ENCODE data around the gene NUPR1.

DNA sequence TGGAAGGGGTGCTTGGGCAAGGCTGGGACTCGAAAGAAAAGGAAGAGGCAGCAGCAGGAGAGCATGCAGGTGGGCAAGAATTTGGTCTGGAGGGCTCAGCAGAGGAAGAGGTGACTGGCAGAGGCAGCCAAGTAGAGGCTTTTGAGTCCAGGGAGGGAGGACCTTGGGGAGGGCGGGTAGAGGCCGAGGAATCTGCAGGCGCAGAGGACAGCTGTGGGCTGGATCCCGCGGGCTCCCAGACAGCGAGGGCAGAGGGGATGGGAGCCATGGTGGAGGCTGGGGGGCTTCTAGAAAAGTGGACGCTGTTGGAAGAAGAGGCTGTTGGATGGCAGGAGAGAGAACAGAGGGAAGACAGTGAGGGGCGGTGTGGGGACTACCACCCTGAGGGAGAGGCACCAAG, 41.4 kb downstream of the NUPR1 start:
- TF ChIP-seq, protein P1, sequence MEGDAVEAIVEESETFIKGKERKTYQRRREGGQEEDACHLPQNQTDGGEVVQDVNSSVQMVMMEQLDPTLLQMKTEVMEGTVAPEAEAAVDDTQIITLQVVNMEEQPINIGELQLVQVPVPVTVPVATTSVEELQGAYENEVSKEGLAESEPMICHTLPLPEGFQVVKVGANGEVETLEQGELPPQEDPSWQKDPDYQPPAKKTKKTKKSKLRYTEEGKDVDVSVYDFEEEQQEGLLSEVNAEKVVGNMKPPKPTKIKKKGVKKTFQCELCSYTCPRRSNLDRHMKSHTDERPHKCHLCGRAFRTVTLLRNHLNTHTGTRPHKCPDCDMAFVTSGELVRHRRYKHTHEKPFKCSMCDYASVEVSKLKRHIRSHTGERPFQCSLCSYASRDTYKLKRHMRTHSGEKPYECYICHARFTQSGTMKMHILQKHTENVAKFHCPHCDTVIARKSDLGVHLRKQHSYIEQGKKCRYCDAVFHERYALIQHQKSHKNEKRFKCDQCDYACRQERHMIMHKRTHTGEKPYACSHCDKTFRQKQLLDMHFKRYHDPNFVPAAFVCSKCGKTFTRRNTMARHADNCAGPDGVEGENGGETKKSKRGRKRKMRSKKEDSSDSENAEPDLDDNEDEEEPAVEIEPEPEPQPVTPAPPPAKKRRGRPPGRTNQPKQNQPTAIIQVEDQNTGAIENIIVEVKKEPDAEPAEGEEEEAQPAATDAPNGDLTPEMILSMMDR (IDR thresholded peaks at IDR 0.05; ENCODE audit: insufficient read depth, low read depth, low read length), result no peak
- no peak for TF ChIP-seq EZH2 (IDR thresholded peaks at IDR 0.05; ENCODE audit: insufficient read depth, low read length)
